Renal cortical epithelial cell (primary cell): ENCODE data around the gene HNRNPL. TPM values are rescaled to one million over a fixed set of nuclear protein-coding genes. Genes with fewer than 3 reads are reported as not detected.
"Not testable (repeated sequence)": the region's sequence is repeated elsewhere in the genome, so short reads cannot be mapped to it uniquely, and the experiment has no call there.

Experiments
- DNase-seq: peaks from one replicate; pipeline ENCODE4 v3.0.0-alpha.2; 2011; ENCODE audit warnings: low read depth
- total RNA-seq: library from RNA; depleted of rRNA; stranded (reverse); fragments of >200 nt; gene quantifications from 2 replicates; pipeline ENCODE4 v1.2.3, GENCODE V29; 2014

HNRNPL gene
- total RNA-seq, 1 donor from 2014 or later: 218 TPM

DNA sequence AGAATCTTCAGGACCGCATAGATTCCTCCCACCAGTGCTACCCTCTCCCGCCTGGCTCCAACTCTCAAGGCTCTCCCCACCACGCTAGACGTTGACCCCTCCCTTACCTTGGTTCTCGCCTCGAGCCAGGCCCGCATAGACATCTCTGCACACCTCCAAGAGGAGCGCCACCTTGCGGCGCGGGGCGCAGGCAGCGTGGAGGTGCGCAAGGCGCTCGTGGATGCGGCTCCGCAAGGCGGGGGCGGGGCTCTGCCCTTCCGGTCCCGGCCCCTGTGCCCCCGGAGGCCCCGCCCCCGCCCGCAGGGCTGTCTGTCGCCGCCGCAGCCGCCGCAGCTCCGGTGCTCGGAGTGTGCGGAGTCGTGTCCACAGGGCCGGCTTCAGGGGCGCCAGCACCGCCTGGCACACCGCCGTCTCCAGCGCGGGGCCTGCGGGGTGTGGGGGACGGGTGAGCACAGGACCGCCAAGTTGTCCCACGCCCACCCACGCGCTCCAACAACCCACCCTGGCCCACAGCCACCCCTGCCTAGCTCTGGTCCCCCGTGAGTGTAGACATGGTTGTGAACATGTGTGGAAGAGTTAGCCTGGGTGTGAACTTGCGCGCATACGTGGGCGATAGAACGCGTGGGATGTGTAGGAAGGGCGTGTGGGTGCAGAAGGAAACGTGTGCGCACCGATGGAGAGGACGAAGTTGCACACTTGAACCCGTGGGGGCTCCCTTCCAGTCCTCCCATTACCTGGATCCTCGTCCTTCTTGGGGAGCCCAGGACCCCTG, 20.2 kb upstream of the HNRNPL start:
- DNase-seq: peak; percentile 42

DNA sequence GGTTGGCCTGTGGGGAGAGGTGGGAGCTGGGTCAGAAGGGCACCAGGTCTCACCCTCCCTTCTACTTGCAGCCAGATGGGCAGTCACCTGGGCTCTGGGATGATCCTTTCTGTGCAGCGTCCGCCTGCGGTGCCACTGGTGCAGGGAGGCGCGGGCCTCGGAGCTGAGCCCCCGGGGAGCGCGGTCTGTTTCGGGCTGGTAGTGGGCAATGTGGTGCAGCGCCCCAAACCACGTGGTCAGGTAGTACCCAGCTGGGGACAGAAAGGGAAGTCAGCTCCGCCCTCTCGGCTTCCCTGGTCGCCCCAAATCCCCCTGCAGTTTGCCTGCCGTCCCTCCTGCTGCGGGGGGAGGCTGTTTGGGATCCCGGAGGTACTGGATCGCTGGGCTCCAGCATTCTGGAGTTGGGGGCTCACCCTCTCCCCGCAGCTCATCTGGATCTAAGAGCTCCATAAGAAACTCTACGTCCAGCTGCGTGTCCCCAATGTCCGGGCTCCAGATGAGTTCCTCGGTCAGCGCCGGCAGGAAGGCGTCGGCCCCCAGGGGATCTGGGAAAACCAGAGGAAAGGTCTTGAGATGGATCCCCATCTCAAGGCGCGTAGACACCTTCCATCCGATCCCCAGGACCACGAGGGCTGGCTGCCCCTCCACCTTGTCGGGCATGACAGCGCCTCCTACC, 19.5 kb upstream of the HNRNPL start:
- DNase-seq: no peak

DNA sequence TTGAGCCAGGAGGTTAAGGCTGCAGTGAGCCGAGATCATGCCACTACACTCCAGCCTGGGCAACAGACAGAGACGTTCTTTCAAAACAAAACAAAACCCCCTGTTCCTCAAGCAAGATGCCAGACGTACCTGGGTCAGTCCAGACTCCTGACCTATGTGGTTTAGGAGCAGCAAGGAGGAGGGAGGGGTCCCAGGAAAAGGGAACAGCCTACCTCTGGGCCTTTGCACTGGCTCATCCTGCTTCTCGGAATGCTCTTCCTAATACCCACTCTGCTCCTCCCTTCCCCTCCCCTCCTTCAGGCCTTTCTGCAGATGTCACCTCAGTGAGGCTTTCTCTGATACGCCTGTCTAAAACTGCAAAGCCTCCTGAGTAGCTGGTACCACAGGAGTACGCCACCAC, 18.8 kb upstream of the HNRNPL start:
- DNase-seq: no peak

DNA sequence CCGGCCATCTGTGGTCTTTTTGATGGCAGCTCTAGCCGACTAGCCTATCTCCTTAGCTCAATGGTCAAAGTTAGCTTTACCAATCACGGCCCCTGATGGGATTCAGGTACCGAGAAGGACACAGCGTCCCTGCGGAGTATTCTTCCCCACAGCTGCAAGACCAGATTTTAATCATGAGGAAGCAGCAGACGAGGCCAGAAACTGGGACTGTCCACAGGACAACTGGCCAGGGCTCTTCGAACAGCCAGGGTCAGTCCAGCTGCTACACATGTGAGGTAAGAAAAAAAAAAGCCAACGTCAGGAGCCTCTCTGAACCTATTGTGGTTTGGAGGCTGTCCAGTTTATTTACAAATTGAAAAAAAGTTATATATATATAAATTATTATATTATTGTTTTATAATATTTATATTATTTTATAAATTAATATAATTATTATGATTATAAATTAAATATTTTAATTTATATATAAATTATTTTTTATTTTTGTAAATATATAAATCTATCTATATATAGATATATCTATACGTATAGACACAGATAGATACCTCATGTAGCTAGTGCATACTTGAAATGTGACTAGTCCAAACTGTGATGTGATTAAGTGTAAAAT, 17.5 kb upstream of the HNRNPL start:
- DNase-seq: no peak

DNA sequence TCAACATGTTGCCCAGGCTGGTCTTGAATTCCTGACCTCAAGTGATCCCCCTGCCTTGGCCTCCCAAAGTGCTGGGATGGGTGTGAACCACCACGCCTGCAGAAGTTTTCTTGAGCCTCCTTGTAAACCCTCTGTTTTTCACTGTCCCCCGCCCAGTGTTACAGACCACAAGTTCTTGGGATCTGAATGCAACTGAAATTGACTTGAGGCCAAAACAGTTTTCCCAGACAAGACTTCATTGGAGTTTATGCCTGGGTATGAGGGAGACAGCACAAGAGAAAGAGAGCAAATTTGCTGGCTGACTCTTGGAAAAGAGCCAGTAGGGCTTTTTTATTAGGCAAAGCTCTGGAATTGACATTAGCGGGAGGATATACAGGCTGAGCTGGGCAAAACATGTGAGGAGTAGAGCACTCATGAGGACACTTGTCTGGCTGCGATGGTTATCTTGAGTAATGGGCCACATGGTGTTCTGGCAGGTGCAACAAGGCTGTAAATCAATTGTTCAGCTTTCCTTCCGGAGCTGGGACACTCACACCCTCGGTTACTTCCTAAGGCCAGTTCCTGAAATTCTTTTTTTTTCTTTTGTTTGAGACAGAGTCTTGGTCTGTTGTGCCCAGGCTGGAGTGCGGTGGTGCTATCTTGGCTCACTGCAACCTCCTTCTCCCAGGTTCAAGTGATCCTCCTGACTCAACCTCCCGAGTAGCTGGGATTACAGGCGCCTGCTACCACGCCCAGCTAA, 12.7 kb upstream of the HNRNPL start:
- DNase-seq: peak; percentile 58

DNA sequence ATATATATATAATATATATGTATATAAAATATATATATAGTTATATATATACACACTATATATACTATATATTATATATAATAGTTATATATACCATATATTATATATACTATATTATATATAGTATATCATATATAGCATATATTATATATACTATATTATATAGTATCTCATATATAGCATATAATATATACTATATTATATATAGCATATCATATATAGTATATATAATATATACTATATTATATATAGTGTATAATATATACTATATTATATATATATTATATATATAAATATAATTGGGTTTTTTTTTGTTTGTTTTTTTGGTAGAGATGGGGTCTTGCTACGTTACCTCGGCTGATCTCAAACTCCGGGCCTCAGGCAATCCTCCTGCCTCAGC, 11.6 kb upstream of the HNRNPL start:
- DNase-seq: no peak

DNA sequence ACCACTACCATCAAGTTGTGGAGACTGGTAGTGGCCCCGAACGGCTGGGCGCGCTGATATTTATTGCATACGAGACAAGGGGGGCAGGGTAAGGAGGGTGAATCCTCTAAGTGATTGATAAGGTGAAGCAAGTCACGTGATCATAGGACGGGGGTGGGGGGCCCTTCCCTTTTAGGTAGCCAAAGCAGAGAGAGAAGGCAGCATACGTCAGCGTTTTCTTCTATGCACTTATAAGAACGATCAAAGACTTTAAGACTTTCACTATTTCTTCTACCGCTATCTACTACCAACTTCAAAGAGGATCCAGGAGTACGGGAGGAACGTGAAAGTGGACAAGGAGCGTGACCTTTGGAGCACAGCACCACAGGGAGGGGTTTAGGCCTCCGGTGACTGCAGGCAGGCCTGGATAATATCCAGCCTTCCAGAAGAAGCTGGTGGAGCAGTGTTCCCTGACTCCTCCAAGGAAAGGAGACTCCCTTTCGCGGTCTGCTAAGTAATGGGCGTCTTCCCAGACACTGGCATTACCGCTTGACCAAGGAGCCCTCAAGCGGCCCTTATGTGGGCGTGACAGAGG, 9.9 kb upstream of the HNRNPL start:
- DNase-seq: peak; percentile 41

DNA sequence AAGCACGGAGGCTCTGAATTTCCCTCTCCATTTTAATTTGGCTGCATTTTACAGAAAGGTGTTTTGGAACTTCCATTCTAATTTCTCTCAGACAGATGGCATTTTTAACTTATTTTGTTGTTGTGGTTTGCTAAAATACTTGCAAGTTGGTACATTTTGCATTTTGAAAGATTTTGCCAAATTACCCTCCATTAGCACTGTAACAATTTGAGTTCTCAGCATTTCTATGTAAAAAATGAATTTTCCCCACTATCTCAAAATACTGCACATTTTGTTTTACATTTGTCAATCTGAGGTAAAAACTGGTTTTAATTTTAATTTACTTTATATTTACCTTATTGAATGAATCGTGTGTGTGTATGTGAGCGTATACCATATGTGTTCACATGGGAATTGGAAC, 7.0 kb upstream of the HNRNPL start:
- DNase-seq: no peak

DNA sequence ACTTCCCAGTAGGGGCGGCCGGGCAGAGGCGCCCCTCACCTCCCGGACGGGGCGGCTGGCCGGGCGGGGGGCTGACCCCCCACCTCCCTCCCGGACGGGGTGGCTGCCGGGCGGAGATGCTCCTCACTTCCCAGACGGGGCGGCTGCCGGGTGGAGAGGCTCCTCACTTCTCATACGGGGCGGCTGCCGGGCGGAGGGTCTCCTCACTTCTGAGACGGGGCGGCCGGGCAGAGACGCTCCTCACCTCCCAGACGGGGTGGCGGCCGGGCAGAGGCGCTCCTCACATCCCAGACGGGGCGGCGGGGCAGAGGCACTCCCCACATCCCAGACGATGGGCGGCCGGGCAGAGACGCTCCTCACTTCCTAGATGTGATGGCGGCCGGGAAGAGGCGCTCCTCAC, 6.0 kb upstream of the HNRNPL start:
- DNase-seq: not testable (repeated sequence)

DNA sequence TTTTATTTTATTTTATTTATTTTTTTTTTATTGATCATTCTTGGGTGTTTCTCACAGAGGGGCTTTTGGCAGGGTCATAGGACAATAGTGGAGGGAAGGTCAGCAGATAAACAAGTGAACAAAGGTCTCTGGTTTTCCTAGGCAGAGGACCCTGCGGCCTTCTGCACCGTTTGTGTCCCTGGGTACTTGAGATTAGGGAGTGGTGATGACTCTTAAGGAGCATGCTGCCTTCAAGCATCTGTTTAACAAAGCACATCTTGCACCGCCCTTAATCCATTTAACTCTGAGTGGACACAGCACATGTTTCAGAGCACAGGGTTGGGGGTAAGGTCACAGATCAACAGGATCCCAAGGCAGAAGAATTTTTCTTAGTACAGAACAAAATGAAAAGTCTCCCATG, 5.2 kb upstream of the HNRNPL start:
- DNase-seq: not testable (repeated sequence)

DNA sequence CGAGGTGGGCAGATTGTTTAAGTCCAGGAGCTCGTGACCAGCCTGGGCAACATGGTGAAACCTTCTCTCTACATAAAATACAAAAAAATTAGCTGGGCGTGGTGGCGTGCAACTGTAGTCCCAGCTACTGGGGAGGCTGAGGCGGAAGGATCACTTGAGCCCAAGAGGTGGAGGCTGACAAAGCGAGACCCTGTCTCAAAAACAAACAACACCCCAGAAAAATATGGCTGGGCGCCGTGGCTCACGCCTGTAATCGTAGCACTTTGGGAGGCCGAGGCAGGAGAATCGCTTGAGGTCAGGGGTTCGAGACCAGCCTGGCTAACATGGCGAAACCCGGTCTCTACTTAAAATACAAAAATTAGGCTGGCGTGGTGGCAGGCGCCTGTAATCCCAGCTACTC, 3.4 kb upstream of the HNRNPL start:
- DNase-seq: no peak

DNA sequence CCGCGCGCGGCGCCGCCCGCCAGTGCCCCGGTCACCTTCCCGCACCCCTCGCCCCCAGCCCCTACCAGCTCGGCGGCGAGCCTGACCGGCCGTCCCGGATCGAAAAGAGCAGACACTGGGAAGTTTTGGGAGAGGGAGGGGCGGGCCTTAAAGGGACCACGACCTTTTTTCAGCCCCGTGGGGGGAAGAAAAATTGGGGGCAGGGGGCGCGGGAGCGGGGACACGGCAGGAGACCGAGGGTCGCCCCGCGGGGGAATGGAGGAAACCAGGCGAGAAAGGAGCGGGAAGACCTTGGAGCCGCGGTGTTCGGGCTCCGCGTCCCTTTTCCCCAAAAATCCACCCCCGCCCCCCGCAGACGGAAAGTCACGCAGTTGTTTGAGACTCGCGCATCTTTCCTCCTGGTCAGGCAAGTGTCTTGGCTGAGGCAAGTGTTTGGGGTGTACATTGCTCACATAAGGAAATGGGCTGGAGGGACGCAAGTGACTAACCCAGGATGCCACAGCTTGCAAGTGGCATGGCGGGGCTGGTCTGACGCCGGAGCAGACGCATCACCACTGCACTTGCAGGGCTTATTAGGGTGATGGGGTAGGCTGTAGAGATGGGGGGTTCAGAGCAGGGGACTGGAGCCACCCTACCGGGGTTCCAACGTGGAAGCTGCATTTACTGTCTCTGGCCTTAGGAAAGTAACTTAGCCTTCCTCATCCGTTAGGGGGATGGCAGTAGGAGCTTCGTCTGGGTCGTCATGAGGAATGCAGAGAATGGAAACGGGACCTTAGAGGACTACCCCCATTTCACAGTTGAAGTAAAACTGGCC, 2.7 kb upstream of the HNRNPL start:
- DNase-seq: peak; percentile 48

DNA sequence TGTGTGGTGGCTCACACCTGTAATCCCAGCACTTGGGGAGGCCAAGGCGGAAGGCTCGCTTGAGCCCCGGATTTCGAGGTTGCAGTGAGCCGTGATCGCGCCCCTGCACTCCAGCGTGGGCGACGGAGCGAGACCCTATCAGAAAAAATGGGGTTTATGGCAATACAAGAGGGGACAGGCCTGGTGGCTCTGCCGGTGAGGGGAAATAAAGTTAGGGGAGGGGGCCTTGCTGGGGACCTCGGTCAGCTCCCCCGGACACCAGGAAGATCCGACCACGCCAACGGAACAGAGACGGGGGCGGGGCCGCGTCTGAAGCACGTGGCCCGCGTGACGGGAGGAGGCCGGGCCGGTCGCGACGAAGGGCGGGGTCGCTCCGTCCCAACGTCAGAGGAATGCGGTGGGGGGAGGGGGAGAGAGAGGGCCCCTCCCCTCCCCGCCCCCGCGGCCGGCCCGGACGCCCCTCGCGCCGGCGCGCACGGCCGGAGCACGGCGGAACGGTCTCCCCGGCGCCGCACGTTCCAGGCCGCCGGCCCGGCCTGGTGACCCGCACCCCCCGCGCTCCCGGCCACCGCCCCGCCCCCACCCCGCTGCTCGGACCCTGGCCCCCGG, 1.9 kb upstream of the HNRNPL start:
- DNase-seq: peak; percentile 63

DNA sequence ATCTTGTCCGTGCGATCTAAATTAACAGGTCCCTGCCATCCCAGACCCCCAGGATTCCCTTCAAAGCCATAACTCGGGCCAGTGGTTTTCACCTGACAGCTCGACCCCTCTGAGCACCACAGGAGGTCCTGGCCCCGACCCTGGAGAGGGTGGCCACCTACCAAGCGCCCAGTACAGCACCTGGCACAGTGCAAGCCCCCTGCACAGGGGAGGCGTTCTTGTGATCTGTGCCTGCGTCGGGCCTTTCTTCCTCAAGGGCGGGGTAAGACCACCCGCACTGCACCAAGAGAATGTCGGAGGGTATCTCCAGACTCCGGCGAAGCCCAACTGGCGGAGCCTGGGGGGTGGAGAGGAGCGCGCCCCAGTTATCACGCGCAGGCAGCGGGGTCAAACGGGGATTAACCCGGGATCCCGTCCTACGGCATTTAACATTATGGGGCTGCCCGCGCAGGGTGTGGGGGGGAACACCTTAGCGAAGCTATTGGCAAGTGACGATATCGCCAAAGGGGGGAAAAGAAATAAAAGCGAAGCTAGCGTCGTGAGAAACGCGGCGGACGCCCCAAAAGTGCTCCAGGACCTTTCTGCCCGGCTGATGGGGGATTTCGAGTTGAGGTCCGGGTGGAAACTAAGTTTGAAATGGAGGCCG, 1.3 kb upstream of the HNRNPL start:
- no peak for DNase-seq

DNA sequence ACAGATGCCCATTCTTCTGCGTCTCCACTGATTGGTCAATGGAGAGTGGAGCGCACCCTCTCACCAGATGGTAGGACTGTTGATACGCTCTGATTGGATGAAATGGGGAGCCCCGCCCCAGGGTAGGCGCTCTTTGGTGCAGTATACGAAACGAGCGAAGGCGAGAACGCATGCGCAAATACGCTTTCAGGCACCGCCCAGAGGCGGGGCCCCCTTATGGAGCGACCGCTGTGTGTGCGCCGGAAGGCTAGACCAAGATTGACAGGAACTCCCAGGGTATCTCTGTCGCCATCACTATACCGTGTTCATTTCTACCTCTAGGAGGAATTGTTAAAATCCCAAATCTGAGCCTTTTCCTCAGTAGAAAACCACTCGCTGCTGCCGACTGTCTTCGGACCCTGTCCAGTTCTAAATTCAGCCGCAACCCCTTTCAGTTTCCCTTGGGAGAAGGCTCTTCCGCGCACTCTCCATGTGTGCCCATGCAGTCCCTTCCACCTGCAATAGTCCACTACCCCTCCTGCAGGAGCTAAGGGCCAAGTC, 720 bp upstream of the HNRNPL start:
- peak; percentile 100 for DNase-seq

DNA sequence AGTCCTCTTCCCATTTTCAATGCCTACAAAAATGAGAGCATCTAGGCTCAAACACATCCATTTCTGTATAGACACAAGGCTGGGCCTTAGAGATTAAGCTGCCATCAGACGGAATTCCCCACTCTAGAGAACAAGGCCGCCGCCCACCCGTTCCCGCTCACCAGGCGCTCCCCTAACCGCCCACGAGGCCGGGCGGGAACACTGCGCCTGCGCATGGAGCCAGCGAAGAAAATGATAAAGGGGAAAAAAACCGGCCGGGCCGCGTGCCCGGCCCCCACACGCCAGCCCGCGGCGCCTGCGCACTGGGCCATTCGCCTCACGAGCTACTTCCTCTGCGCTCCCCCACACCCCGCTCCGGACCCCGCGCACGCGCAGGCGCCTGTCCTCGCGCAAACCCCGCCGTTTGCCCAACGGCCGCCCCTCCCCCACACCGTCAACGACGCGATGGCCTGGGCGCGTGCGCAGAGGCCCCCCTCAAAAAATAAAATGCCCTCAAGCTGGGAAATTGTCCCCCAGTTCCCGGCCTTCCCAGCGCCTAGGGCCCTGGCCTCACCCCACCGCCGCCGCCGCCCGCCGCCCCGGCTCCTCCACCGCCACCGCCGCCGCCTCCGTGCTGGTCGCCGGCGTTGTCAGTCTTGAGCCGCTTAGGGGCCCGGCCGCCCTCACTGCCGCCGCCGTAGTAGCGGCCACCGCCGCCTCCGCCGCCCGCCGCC, 483 bp downstream of the HNRNPL start:
- DNase-seq: peak; percentile 80

DNA sequence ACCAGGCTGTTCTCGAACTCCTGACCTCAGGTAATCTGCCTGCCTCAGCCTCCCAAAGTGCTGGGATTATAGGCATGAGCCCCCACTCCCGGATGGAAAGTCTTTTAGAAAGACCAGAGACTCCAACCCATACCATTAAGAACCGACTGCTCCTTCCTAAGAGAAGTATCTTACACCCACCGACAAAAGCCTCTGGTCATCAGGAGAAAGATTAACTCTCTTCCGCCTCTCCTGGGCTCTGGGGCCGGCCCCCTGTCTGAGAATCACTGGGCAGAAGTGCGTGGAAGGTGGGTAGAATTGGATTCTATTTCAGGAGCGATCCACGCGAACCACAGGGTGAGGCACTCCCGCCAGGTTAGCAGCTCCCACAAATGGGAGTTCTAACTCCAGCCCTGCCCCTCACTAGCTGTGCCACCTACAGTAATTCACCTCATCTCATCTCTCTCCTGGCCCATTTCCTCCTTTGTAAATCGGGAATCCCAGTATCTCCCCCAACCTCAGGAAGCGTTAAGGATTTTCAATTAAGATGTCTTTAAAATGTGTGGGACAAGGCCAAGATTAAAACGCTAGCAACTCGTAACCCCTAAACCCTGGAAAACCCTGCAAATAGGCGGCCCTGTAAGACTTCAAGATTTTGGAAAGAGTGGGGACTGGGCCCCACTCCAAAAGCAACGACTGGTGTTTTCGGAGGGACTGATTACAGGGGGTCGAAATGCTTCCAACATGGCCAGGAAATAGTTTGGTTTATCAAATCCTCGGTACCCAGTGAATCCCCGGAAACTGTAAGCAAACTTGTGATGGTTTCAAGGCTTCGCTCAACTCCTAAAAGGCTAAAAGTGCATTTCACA, 1.3 kb downstream of the HNRNPL start:
- no peak for DNase-seq

DNA sequence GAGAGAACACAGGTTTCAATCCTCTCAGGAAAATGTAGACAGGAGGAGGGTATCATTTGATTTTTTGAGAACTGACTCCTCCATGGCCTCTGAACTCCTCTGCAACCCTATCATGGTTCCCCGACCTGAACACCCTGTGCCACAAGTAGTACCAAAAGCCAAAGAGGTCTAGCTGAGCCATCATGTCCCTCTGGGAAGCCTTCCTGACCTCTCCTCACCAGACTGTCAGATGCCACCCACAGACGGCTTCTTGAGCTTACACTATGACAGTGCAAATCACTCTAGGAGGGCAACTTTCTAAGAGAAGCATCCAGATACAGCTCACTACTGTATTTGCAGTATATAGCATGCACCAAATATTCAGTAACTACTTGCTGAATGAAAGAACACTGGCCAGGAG, 3.7 kb downstream of the HNRNPL start:
- DNase-seq: no peak
